Thyroid gland (tissue), 4 donors: ENCODE results near the gene TMEM237. TPM values are rescaled to one million over a fixed set of nuclear protein-coding genes. Genes with fewer than 3 reads are reported as not detected.

ENCODE experiments used
- DNase-seq, 2 donors: peaks; one replicate each; pipeline ENCODE4 v3.0.0-alpha.2; 2019
- H3K27ac ChIP-seq, 3 donors: fragments of 200-600 bp; sonication (generic); 1 replicate in 2 of 3; 2 replicates in 1 of 3; pipeline ENCODE4 v1.5.1; 2016 to 2019; ENCODE audit warnings: mild to moderate bottlenecking in 1 of 3, moderate library complexity in 1 of 3
- H3K27me3 ChIP-seq: fragments of 200-600 bp; sonication (generic); one replicate; pipeline ENCODE4 v1.5.1; 2019
- H3K36me3 ChIP-seq, 2 donors: fragments of 200-600 bp; sonication (generic); one replicate each; pipeline ENCODE4 v1.5.1; 2016 to 2019
- H3K4me1 ChIP-seq, 2 donors: fragments of 200-600 bp; sonication (generic); one replicate each; pipeline ENCODE4 v1.5.1; 2017 to 2019
- H3K4me3 ChIP-seq, 3 donors: fragments of 200-600 bp; sonication (generic); replicated peaks in 1 of 3; 1 replicate in 2 of 3; 2 replicates in 1 of 3; pipeline ENCODE4 v1.5.1; 2016; ENCODE audit warnings: mild to moderate bottlenecking in 1 of 3
- H3K9me3 ChIP-seq: fragments of 200-600 bp; sonication (generic); one replicate; pipeline ENCODE4 v1.5.1; 2017
- POLR2A ChIP-seq, 2 donors: fragments of 450-650 bp; IDR thresholded peaks; one replicate each; pipeline ENCODE4 v1.6.1; 2017; ENCODE audit warnings: antibody characterized with exemption in 2 of 2, mild to moderate bottlenecking in 2 of 2, moderate library complexity in 1 of 2
- WGBS, 2 donors: methylation state at CpG; one replicate each; pipeline ENCODE4 v1.1.5; 2017; 5-methylcytosine and 5-hydroxymethylcytosine counted together
- intact Hi-C: fragments of 100-400 bp; cut with DNase I; formaldehyde crosslinking; loops from one replicate; pipeline ENCODE4 v1.15.1; 2023
- total RNA-seq, 4 donors: library from RNA; depleted of rRNA; stranded (reverse); fragments of >200 nt; gene quantifications; one replicate each; pipeline ENCODE4 v1.2.3, GENCODE V29; 2016
- TF ChIP-seq, protein P1 (sequence below), 6 experiments: fragments of 200-600 bp in 3 of 6; fragments of 450-650 bp in 3 of 6; sonication (generic) in 3 of 6; IDR thresholded peaks; one replicate each; pipeline ENCODE4 v1.5.1; 2016 to 2019; ENCODE audit warnings: antibody characterized with exemption in 6 of 6, mild to moderate bottlenecking in 2 of 6, inconsistent platforms in 1 of 6, moderate library complexity in 1 of 6

The TMEM237 gene
- total RNA-seq, 4 donors from 2014 or later: 16.7 to 27.5 (median 19.1) TPM

DNA sequence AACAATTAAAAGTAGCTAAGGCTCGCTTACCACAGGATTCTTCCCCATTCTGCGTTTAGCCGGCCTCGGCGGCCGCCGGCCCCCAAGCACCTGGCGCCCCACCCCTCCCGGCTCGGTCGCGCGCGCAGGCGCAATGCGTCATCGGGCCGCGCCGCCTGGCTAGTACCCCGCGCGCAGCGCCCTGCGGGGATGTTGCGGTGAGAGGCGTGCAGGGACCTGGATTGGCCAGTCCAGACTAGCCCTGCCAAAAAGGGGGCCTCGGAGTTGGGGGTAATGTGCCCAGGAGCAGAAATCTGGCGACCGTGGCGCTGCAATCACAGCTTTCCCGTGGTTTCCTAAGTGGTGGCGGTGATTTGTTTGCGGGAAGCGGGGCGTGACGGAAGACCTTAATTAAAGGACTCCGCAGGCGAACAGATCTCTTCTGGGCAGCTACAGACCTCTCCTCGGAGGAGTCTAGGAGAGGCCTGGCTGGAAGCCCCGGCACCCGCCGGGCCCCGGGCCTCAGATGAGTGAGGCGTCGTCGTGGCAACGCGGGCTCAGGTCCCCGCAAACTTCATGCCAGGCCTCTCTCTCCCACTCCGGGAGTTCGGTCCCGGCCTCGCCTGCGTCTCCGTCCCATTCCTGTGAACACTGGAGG lies 606 bp downstream of the TMEM237 start:
- peak; percentile 75 to 79 for DNase-seq
- Histone ChIP-seq H3K27ac (peak overlapping the region; percentile 73 to 91 (median 88)), H3K27me3 (no peaks in the 10 kb centered on the region), H3K4me1 (peaks cover 0 to 8% of the 10 kb centered on the region in 2 donors), H3K4me3 (peak overlapping the region; percentile 31 to 85 (median 61)), H3K9me3 (no peaks in the 10 kb centered on the region), H3K36me3 (peaks cover 0 to 6% of the 10 kb centered on the region in 2 donors)
- TF ChIP-seq, protein P1, sequence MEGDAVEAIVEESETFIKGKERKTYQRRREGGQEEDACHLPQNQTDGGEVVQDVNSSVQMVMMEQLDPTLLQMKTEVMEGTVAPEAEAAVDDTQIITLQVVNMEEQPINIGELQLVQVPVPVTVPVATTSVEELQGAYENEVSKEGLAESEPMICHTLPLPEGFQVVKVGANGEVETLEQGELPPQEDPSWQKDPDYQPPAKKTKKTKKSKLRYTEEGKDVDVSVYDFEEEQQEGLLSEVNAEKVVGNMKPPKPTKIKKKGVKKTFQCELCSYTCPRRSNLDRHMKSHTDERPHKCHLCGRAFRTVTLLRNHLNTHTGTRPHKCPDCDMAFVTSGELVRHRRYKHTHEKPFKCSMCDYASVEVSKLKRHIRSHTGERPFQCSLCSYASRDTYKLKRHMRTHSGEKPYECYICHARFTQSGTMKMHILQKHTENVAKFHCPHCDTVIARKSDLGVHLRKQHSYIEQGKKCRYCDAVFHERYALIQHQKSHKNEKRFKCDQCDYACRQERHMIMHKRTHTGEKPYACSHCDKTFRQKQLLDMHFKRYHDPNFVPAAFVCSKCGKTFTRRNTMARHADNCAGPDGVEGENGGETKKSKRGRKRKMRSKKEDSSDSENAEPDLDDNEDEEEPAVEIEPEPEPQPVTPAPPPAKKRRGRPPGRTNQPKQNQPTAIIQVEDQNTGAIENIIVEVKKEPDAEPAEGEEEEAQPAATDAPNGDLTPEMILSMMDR (IDR thresholded peaks at IDR 0.05): no peak
- peak; percentile 74 to 91 for TF ChIP-seq POLR2A (IDR thresholded peaks at IDR 0.05)
- WGBS, 2 donors: 0% methylated on average over 10 to 39 of the region's 56 CpGs
- intact Hi-C loops: no loop called here

DNA sequence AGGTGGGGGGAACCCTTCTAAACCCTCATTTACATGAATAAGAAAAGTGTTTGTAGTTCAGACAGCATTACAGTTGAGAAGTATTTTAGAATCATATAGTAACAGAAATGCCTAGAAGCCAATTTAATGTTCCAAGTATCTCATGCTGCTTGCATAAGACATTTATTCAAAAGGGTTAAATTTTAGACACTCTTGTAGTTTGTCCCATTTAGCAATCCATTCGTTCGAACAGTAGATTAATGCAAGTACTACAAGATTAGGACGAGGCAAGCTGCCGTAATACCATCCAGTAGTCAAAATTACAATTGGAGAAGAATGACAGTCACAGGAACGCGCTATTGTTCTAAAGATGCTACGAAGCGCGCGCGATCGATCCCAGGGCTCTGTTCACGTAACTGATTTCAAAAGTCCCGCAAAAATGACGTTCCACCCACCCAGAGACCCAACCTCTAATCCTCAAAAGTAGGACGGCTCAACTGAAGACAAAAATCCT lies 1.2 kb downstream of the TMEM237 start:
- no peak for DNase-seq

DNA sequence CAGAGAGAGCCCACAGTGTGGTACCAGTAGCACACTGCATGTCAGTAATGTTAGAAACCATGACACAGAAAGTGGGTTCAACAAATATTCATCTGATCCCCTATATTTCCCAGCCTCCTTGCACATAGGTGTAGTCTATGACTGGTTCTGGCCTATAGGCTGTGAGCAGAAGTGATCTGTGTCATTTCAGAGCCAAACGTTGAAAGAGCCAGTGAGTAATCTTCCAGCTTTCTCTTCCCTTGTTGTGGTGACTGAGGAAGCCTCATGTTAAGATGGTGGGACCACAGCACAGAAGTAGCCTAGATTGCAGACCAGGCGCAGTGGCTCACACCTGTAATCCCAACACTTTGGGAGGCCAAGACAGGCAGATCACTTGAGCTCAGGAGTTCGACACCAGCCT lies 4.1 kb downstream of the TMEM237 start:
- TF ChIP-seq, protein P1 (IDR thresholded peaks at IDR 0.05): no peak
- TF ChIP-seq POLR2A (IDR thresholded peaks at IDR 0.05): no peak
- peaks cover 0 to 5% of the 10 kb centered on the region in 2 donors for H3K4me1 ChIP-seq
- no peak for DNase-seq
- H3K4me3 ChIP-seq: no peak overlapping the region
- H3K27ac ChIP-seq: no peak overlapping the region
- H3K27me3 ChIP-seq: no peaks in the 10 kb centered on the region
- H3K9me3 ChIP-seq: no peaks in the 10 kb centered on the region
- peaks cover 0 to 18% of the 10 kb centered on the region in 2 donors for H3K36me3 ChIP-seq
- intact Hi-C loops: no loop called here
- 83 to 89% methylated on average over 3 of the region's 3 CpGs for WGBS, 2 donors

More for the DNA sequence above, 1.2 kb downstream of the TMEM237 start:
- Histone ChIP-seq H3K27me3 (no peaks in the 10 kb centered on the region), H3K9me3 (no peaks in the 10 kb centered on the region), H3K4me1 (peaks cover 0 to 8% of the 10 kb centered on the region in 2 donors), H3K4me3 (peak overlapping the region; percentile 31 to 85 (median 61)), H3K27ac (peak overlapping the region; percentile 73 to 91 (median 88)), H3K36me3 (peaks cover 0 to 6% of the 10 kb centered on the region in 2 donors)
- intact Hi-C loops: no loop called here
- TF ChIP-seq, protein P1 (IDR thresholded peaks at IDR 0.05): no peak
- no peak for TF ChIP-seq POLR2A (IDR thresholded peaks at IDR 0.05)
- WGBS, 2 donors: 0% methylated on average over 13 to 16 of the region's 16 CpGs

DNA sequence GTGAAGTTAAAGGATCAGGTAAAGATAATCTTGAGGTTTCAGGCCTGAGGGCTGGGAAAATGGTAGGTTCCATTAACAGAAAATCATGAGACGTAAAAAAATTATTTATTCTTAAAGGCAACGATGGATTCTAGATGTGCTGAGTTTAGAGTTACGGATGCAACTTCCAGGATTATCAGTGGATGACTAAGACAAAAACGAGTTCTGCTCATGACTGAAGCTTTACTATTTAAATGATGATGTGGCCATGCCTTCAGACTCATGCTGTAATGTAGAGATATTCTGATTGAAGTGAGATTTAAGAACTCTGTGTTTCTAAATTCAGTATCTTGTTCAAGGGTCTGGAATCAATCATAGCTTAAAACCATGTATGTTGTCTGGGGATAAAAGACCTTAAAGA lies 5.0 kb downstream of the TMEM237 start:
- Histone ChIP-seq H3K9me3 (no peaks in the 10 kb centered on the region), H3K4me3 (no peak overlapping the region), H3K27ac (no peak overlapping the region), H3K36me3 (peaks cover 0 to 25% of the 10 kb centered on the region in 2 donors), H3K27me3 (no peaks in the 10 kb centered on the region), H3K4me1 (no peaks in the 10 kb centered on the region)
- intact Hi-C loops: no loop called here
- no peak for TF ChIP-seq POLR2A (IDR thresholded peaks at IDR 0.05)
- TF ChIP-seq, protein P1 (IDR thresholded peaks at IDR 0.05): no peak
- DNase-seq: no peak
- WGBS, 2 donors: 83 to 89% methylated on average over 4 of the region's 4 CpGs

DNA sequence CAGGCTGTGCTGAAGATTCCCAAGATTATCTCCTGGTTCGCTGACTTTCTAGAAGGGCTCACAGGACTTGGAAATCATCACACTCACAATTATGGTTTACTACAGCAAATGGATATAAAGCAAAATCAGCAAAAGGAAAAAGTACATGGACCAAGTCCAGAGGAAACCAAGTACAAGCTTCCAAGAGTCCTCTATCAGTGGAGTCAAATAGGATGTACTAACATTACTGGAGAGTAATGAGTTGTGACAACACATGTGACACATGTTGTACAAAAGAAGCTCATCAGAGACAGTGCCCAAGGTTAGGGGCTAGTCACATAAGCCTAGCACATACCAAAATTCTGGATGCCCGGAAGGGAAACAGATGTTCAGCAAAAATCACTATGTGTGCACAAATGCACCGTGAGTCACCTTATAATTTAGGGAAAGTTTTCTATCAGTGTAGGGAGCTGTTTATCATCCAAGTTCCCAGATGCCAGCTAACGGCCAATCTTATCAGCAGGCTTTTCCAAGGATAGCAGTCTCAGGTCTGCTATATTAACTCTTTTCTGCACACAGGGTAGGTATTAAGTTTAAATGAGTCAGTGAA lies 9.5 kb downstream of the TMEM237 start:
- 94% methylated on average over 4 of the region's 4 CpGs for WGBS, 2 donors
- Histone ChIP-seq H3K4me1 (no peaks in the 10 kb centered on the region), H3K4me3 (no peak overlapping the region), H3K36me3 (peaks cover 6 to 51% of the 10 kb centered on the region in 2 donors), H3K27ac (no peak overlapping the region), H3K27me3 (no peaks in the 10 kb centered on the region), H3K9me3 (no peaks in the 10 kb centered on the region)
- TF ChIP-seq, protein P1 (IDR thresholded peaks at IDR 0.05): no peak
- TF ChIP-seq POLR2A (IDR thresholded peaks at IDR 0.05): no peak
- DNase-seq: no peak
- intact Hi-C loops: no loop called here
